ENCODE data around the gene UBXN7.
"Not testable (repeated sequence)": the region's sequence is repeated elsewhere in the genome, so short reads cannot be mapped to it uniquely, and the experiment has no call there.

Gene UBXN7

GRCh38 chr3:196432137-196432879 lies at the start of gene UBXN7:
UBXN7 (minus strand) TSS chr3:196432427; CDS start chr3:196432399, 28 bp downstream.
- DNase-seq = peak; percentile 98

GRCh38 chr3:196477678-196478077 lies 45.5 kb upstream of the UBXN7 start:
- DNase-seq = no peak

GRCh38 chr3:196472286-196472685 lies 40.1 kb upstream of the UBXN7 start:
- no peak for DNase-seq

- DNase-seq = no peak
Measured at GRCh38 chr3:196471551-196471950, 39.3 kb upstream of the UBXN7 start.

- not testable (repeated sequence) for DNase-seq
Measured at GRCh38 chr3:196470182-196470581, 38.0 kb upstream of the UBXN7 start.

- no peak for DNase-seq
Measured at GRCh38 chr3:196463804-196464203, 31.6 kb upstream of the UBXN7 start.

- no peak for DNase-seq
Measured at GRCh38 chr3:196463478-196463756, 31.2 kb upstream of the UBXN7 start.

GRCh38 chr3:196462680-196463477 lies 30.7 kb upstream of the UBXN7 start:
- not testable (repeated sequence) for DNase-seq

- no peak for DNase-seq
Measured at GRCh38 chr3:196458063-196458462, 25.8 kb upstream of the UBXN7 start.

- not testable (repeated sequence) for DNase-seq
Measured at GRCh38 chr3:196457470-196457869, 25.2 kb upstream of the UBXN7 start.

- no peak for DNase-seq
Measured at GRCh38 chr3:196454935-196455334, 22.7 kb upstream of the UBXN7 start.

GRCh38 chr3:196445391-196445790 lies 13.2 kb upstream of the UBXN7 start:
- not testable (repeated sequence) for DNase-seq

GRCh38 chr3:196444500-196444894 lies 12.3 kb upstream of the UBXN7 start:
- DNase-seq = no peak

GRCh38 chr3:196440696-196441095 lies 8.5 kb upstream of the UBXN7 start:
- DNase-seq = no peak

GRCh38 chr3:196440041-196440537 lies 7.9 kb upstream of the UBXN7 start:
- no peak for DNase-seq

- peak; percentile 51 for DNase-seq
Measured at GRCh38 chr3:196431181-196432136, 768 bp downstream of the UBXN7 start.

- DNase-seq = no peak
Measured at GRCh38 chr3:196428041-196428440, 4.2 kb downstream of the UBXN7 start.

GRCh38 chr3:196424421-196424820 lies 7.8 kb downstream of the UBXN7 start:
- DNase-seq = not testable (repeated sequence)

- DNase-seq = no peak
Measured at GRCh38 chr3:196423044-196423781, 9.0 kb downstream of the UBXN7 start.

- not testable (repeated sequence) for DNase-seq
Measured at GRCh38 chr3:196421668-196422067, 10.6 kb downstream of the UBXN7 start.

- DNase-seq = no peak
Measured at GRCh38 chr3:196419386-196419785, 12.8 kb downstream of the UBXN7 start.

- DNase-seq = no peak
Measured at GRCh38 chr3:196418601-196419000, 13.6 kb downstream of the UBXN7 start.
